ENCODE results near the gene CYB561.

DNA sequence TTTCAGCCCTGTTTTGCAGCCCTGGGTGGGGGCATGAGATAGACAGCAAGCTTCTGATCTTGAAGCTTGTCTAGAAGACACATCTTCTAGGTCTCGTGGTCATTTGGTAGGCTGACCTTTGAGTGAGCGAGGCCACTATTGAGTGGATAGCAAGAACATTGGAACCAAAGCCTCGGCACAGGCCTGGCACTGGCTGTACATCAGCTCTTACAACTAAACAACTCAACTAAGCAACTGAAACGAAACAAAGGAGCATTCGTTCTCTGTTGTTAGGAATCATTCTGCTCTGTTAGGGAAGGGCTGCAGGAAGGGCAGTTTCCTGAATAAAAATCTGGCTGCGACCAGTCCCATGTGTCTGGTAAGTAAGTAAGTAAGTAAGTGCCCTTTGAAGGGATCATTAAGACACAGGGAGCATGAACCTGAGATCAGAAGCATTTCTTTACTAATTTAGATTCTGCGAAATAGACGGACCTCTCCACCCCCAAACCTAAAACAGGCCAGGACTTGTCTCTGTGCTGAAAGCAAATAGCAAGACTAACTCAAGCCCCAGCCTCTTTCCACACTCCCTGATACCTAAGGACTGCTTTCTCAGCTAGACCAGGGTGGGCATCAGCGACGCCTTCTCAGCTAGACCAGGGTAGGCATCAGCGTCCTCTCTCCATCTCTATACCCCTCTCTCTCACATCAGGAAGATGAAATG, 22.7 kb downstream of the CYB561 start:
- no peak for TF ChIP-seq EZH2 (IDR thresholded peaks at IDR 0.05; ENCODE audit: insufficient read depth, poor library complexity, severe bottlenecking)
- no peak for TF ChIP-seq EZH2phosphoT487 (IDR thresholded peaks at IDR 0.05; ENCODE audit: insufficient read depth, low read depth)

Measured in GM23248 (cell line).